ENCODE measurements around the gene L1CAM. TPM values are rescaled to one million over a fixed set of nuclear protein-coding genes. Genes with fewer than 3 reads are reported as not detected.
A peak's percentile ranks its signal among the peaks of the same experiment; 100 is the strongest.

L1CAM gene
- total RNA-seq, 5 donors from 2014 or later (not counting 1 experiment from before 2014, with no cell fraction given): 1.4 to 6.0 (median 4.0) TPM

GRCh38 chrX:153845842-153846241 lies 40.1 kb downstream of the L1CAM start:
- Mint-ChIP-seq H3K27ac (no peak overlapping the region), H3K4me1 (no peaks in the 10 kb centered on the region), H3K27me3 (peaks cover 7 to 38% of the 10 kb centered on the region in 2 donors), H3K36me3 (no peaks in the 10 kb centered on the region), H3K9me3 (no peaks in the 10 kb centered on the region), H3K4me3 (no peak overlapping the region)
- ChIA-PET POLR2A (no interaction called here), CTCF (interaction anchor here in 1 of 2 donors (0.7 kb wide), 1 partner anchor 179 kb away, joined by 3 read pairs; no protein-coding TSS in a partner anchor)
- H3K27ac ChIP-seq (ENCODE audit: low read length): no peak overlapping the region
- peaks cover 3 to 11% of the 10 kb centered on the region in 2 experiments for H3K27me3 ChIP-seq (replicated peaks in 1 of 2; ENCODE audit: control insufficient read depth in 2 of 2, extremely low read depth in 1 of 2, insufficient read depth in 2 of 2, low read length in 1 of 2)
- no peaks in the 10 kb centered on the region for H3K4me1 ChIP-seq (ENCODE audit: control insufficient read depth in 1 of 2, extremely low read depth in 1 of 2, insufficient read depth in 2 of 2, low read length in 2 of 2)
- H3K9me3 ChIP-seq: no peaks in the 10 kb centered on the region
- no peak overlapping the region for H3K4me3 ChIP-seq (ENCODE audit: control insufficient read depth in 1 of 2, extremely low read depth in 1 of 2, low read length in 1 of 2)
- no peak for DNase-seq
- no CpG with 5 or more reads among the region's 3 CpGs for WGBS (ENCODE audit: insufficient coverage)
- ATAC-seq (replicated peaks in 1 of 4): no peak
- H3K36me3 ChIP-seq (ENCODE audit: control insufficient read depth in 2 of 2, extremely low read depth in 1 of 2, insufficient read depth in 1 of 2, low read length in 1 of 2): no peaks in the 10 kb centered on the region

GRCh38 chrX:153845195-153845594 lies 40.8 kb downstream of the L1CAM start:
- no CpG with 5 or more reads among the region's 6 CpGs for WGBS (ENCODE audit: insufficient coverage)
- no peaks in the 10 kb centered on the region for H3K36me3 Mint-ChIP-seq
- no peaks in the 10 kb centered on the region for H3K4me1 Mint-ChIP-seq
- H3K27ac ChIP-seq (ENCODE audit: low read length): no peak overlapping the region
- ChIA-PET CTCF (no interaction called here), POLR2A (no interaction called here)
- no peaks in the 10 kb centered on the region for H3K9me3 Mint-ChIP-seq
- ATAC-seq (replicated peaks in 1 of 4): no peak
- H3K4me1 ChIP-seq (ENCODE audit: control insufficient read depth in 1 of 2, extremely low read depth in 1 of 2, insufficient read depth in 2 of 2, low read length in 2 of 2): no peaks in the 10 kb centered on the region
- no peak overlapping the region for H3K4me3 ChIP-seq (ENCODE audit: control insufficient read depth in 1 of 2, extremely low read depth in 1 of 2, low read length in 1 of 2)
- no peak overlapping the region for H3K4me3 Mint-ChIP-seq
- H3K27ac Mint-ChIP-seq: no peak overlapping the region
- H3K9me3 ChIP-seq: no peaks in the 10 kb centered on the region
- H3K27me3 ChIP-seq (replicated peaks in 1 of 2; ENCODE audit: control insufficient read depth in 2 of 2, extremely low read depth in 1 of 2, insufficient read depth in 2 of 2, low read length in 1 of 2): peaks cover 3 to 11% of the 10 kb centered on the region in 2 experiments
- peaks cover 7 to 34% of the 10 kb centered on the region in 2 donors for H3K27me3 Mint-ChIP-seq
- DNase-seq: no peak
- H3K36me3 ChIP-seq (ENCODE audit: control insufficient read depth in 2 of 2, extremely low read depth in 1 of 2, insufficient read depth in 1 of 2, low read length in 1 of 2): no peaks in the 10 kb centered on the region

GRCh38 chrX:153844509-153845082 lies 41.4 kb downstream of the L1CAM start:
- Histone ChIP-seq H3K4me1 (ENCODE audit: control insufficient read depth in 1 of 2, extremely low read depth in 1 of 2, insufficient read depth in 2 of 2, low read length in 2 of 2) (no peaks in the 10 kb centered on the region), H3K27me3 (replicated peaks in 1 of 2; ENCODE audit: control insufficient read depth in 2 of 2, extremely low read depth in 1 of 2, insufficient read depth in 2 of 2, low read length in 1 of 2) (peaks cover 3 to 11% of the 10 kb centered on the region in 2 experiments), H3K36me3 (ENCODE audit: control insufficient read depth in 2 of 2, extremely low read depth in 1 of 2, insufficient read depth in 1 of 2, low read length in 1 of 2) (no peaks in the 10 kb centered on the region), H3K4me3 (ENCODE audit: control insufficient read depth in 1 of 2, extremely low read depth in 1 of 2, low read length in 1 of 2) (no peak overlapping the region), H3K27ac (ENCODE audit: low read length) (no peak overlapping the region), H3K9me3 (no peaks in the 10 kb centered on the region)
- no peak overlapping the region for H3K4me3 Mint-ChIP-seq
- H3K27ac Mint-ChIP-seq: no peak overlapping the region
- H3K27me3 Mint-ChIP-seq: peaks cover 7 to 34% of the 10 kb centered on the region in 2 donors
- no peaks in the 10 kb centered on the region for H3K9me3 Mint-ChIP-seq
- POLR2A ChIA-PET: no interaction called here
- H3K4me1 Mint-ChIP-seq: no peaks in the 10 kb centered on the region
- ATAC-seq (replicated peaks in 1 of 4) (no peak), DNase-seq (no peak)
- CTCF ChIA-PET: no interaction called here
- WGBS (ENCODE audit: insufficient coverage): no CpG with 5 or more reads among the region's 6 CpGs
- no peaks in the 10 kb centered on the region for H3K36me3 Mint-ChIP-seq

GRCh38 chrX:153836921-153837320 lies 49.1 kb downstream of the L1CAM start:
- H3K27me3 ChIP-seq (replicated peaks in 1 of 2; ENCODE audit: control insufficient read depth in 2 of 2, extremely low read depth in 1 of 2, insufficient read depth in 2 of 2, low read length in 1 of 2): no peaks in the 10 kb centered on the region
- WGBS (ENCODE audit: insufficient coverage): no CpG with 5 or more reads among the region's 6 CpGs
- no peaks in the 10 kb centered on the region for H3K9me3 ChIP-seq
- no peaks in the 10 kb centered on the region for H3K36me3 ChIP-seq (ENCODE audit: control insufficient read depth in 2 of 2, extremely low read depth in 1 of 2, insufficient read depth in 1 of 2, low read length in 1 of 2)
- no peak overlapping the region for H3K4me3 ChIP-seq (ENCODE audit: control insufficient read depth in 1 of 2, extremely low read depth in 1 of 2, low read length in 1 of 2)
- POLR2A ChIA-PET: no interaction called here
- no peaks in the 10 kb centered on the region for H3K9me3 Mint-ChIP-seq
- no peaks in the 10 kb centered on the region for H3K4me1 ChIP-seq (ENCODE audit: control insufficient read depth in 1 of 2, extremely low read depth in 1 of 2, insufficient read depth in 2 of 2, low read length in 2 of 2)
- no peak overlapping the region for H3K27ac Mint-ChIP-seq
- no peaks in the 10 kb centered on the region for H3K36me3 Mint-ChIP-seq
- H3K27ac ChIP-seq (ENCODE audit: low read length): no peak overlapping the region
- ATAC-seq (replicated peaks in 1 of 4): no peak
- DNase-seq: no peak
- CTCF ChIA-PET: interaction anchor here in 1 of 2 donors (0.8 kb wide), 1 partner anchor 71 kb away, joined by 3 read pairs; no protein-coding TSS in a partner anchor
- no peak overlapping the region for H3K4me3 Mint-ChIP-seq
- peaks cover 0 to 5% (median 2%) of the 10 kb centered on the region in 3 donors for H3K4me1 Mint-ChIP-seq
- peaks cover 3 to 18% of the 10 kb centered on the region in 2 donors for H3K27me3 Mint-ChIP-seq

GRCh38 chrX:153832728-153833127 lies 53.2 kb downstream of the L1CAM start:
- Mint-ChIP-seq H3K4me1 (peaks cover 3 to 13% (median 8%) of the 10 kb centered on the region in 3 donors), H3K27ac (no peak overlapping the region), H3K9me3 (no peaks in the 10 kb centered on the region), H3K27me3 (peaks cover 5% of the 10 kb centered on the region in 2 donors), H3K36me3 (no peaks in the 10 kb centered on the region), H3K4me3 (no peak overlapping the region)
- DNase-seq (no peak), ATAC-seq (replicated peaks in 1 of 4) (no peak)
- Histone ChIP-seq H3K27ac (ENCODE audit: low read length) (no peak overlapping the region), H3K9me3 (no peaks in the 10 kb centered on the region), H3K4me3 (ENCODE audit: control insufficient read depth in 1 of 2, extremely low read depth in 1 of 2, low read length in 1 of 2) (no peak overlapping the region), H3K27me3 (replicated peaks in 1 of 2; ENCODE audit: control insufficient read depth in 2 of 2, extremely low read depth in 1 of 2, insufficient read depth in 2 of 2, low read length in 1 of 2) (peaks cover 0 to 10% of the 10 kb centered on the region in 2 experiments), H3K36me3 (ENCODE audit: control insufficient read depth in 2 of 2, extremely low read depth in 1 of 2, insufficient read depth in 1 of 2, low read length in 1 of 2) (no peaks in the 10 kb centered on the region), H3K4me1 (ENCODE audit: control insufficient read depth in 1 of 2, extremely low read depth in 1 of 2, insufficient read depth in 2 of 2, low read length in 2 of 2) (peaks cover 0 to 21% of the 10 kb centered on the region in 2 experiments)
- 97% methylated on average over 8 of the region's 10 CpGs for WGBS (ENCODE audit: insufficient coverage)
- ChIA-PET CTCF (no interaction called here), POLR2A (no interaction called here)

GRCh38 chrX:153831429-153832150 lies 54.4 kb downstream of the L1CAM start:
- H3K36me3 ChIP-seq (ENCODE audit: control insufficient read depth in 2 of 2, extremely low read depth in 1 of 2, insufficient read depth in 1 of 2, low read length in 1 of 2): no peaks in the 10 kb centered on the region
- ChIA-PET CTCF (no interaction called here), POLR2A (no interaction called here)
- H3K4me1 ChIP-seq (ENCODE audit: control insufficient read depth in 1 of 2, extremely low read depth in 1 of 2, insufficient read depth in 2 of 2, low read length in 2 of 2): peaks cover 0 to 23% of the 10 kb centered on the region in 2 experiments
- ATAC-seq (replicated peaks in 1 of 4): no peak
- Mint-ChIP-seq H3K27ac (peak overlapping the region; percentile 22 to 49), H3K4me3 (peak overlapping the region; percentile 59 to 64 (median 59)), H3K9me3 (no peaks in the 10 kb centered on the region), H3K27me3 (peaks cover 5 to 13% of the 10 kb centered on the region in 2 donors), H3K36me3 (no peaks in the 10 kb centered on the region), H3K4me1 (peaks cover 13 to 23% (median 18%) of the 10 kb centered on the region in 3 donors)
- H3K27ac ChIP-seq (ENCODE audit: low read length): no peak overlapping the region
- DNase-seq: no peak
- no peak overlapping the region for H3K4me3 ChIP-seq (ENCODE audit: control insufficient read depth in 1 of 2, extremely low read depth in 1 of 2, low read length in 1 of 2)
- peaks cover 0 to 10% of the 10 kb centered on the region in 2 experiments for H3K27me3 ChIP-seq (replicated peaks in 1 of 2; ENCODE audit: control insufficient read depth in 2 of 2, extremely low read depth in 1 of 2, insufficient read depth in 2 of 2, low read length in 1 of 2)
- 85% methylated on average over 4 of the region's 23 CpGs for WGBS (ENCODE audit: insufficient coverage)
- no peaks in the 10 kb centered on the region for H3K9me3 ChIP-seq

Measured in T-cell (primary cell).